Stomach (tissue), 9 donors: ENCODE measurements around the gene GNAI1. TPM values are rescaled to one million over a fixed set of nuclear protein-coding genes. Genes with fewer than 3 reads are reported as not detected.

Experiments used
- DNase-seq, 2 donors: peaks; one replicate each; pipeline versions ENCODE4 v3.0.0 to v3.0.0-alpha.2; 2013 to 2019
- H3K27ac ChIP-seq, 5 donors: fragments of 200-600 bp in 4 of 5; sonication (generic) in 4 of 5; one replicate each; pipeline ENCODE4 v1.5.1; 2013 to 2019; ENCODE audit warnings: mild to moderate bottlenecking in 1 of 5, moderate library complexity in 1 of 5
- H3K27me3 ChIP-seq, 3 donors: fragments of 200-600 bp; sonication (generic); one replicate each; pipeline ENCODE4 v1.5.1; 2017 to 2019; ENCODE audit warnings: mixed run types in 1 of 3
- H3K36me3 ChIP-seq, 4 donors: fragments of 200-600 bp; sonication (generic); 1 replicate in 3 of 4; 2 replicates in 1 of 4; pipeline ENCODE4 v1.5.1; 2016 to 2019
- H3K4me1 ChIP-seq, 4 donors: fragments of 200-600 bp; sonication (generic); one replicate each; pipeline ENCODE4 v1.5.1; 2016 to 2019
- H3K4me3 ChIP-seq, 4 donors: fragments of 200-600 bp; sonication (generic) in 3 of 4; one replicate each; pipeline ENCODE4 v1.5.1; 2016 to 2019; ENCODE audit warnings: mild to moderate bottlenecking in 1 of 4
- H3K9me3 ChIP-seq, 4 donors: fragments of 200-600 bp; sonication (generic); one replicate each; pipeline ENCODE4 v1.5.1; 2016 to 2019
- EP300 ChIP-seq: sonication (generic); formaldehyde crosslinking; IDR thresholded peaks from one replicate; pipeline ENCODE4 v1.6.1; 2017; ENCODE audit warnings: antibody characterized with exemption
- POLR2A ChIP-seq, 4 donors: fragments of 450-650 bp; IDR thresholded peaks; one replicate each; pipeline ENCODE4 v1.6.1; 2016; ENCODE audit warnings: antibody characterized with exemption in 4 of 4, control low read depth in 2 of 4, mild to moderate bottlenecking in 1 of 4, moderate library complexity in 1 of 4
- POLR2AphosphoS5 ChIP-seq, 3 donors: sonication (generic); formaldehyde crosslinking; IDR thresholded peaks; one replicate each; pipeline ENCODE4 v1.6.1; 2016; ENCODE audit warnings: antibody characterized with exemption in 3 of 3
- whole genome bisulfite sequencing, 5 donors: extraction: QIAGEN DNeasy Blood & Tissue Kit in 3 of 5; methylation state at CpG; one replicate each; pipeline versions ENCODE4 v1.1.5 to v1.1.7; 2013 to 2018; 5-methylcytosine and 5-hydroxymethylcytosine counted together
- intact Hi-C: fragments of 100-400 bp; cut with DNase I; formaldehyde crosslinking; loops from one replicate; pipeline ENCODE4 v1.15.1; 2023; ENCODE audit warnings: low total_unique reads
- polyA plus RNA-seq, 3 donors: library from polyadenylated mRNA; stranded (reverse); fragments of 200-250 nt; gene quantifications; one replicate each; pipeline ENCODE4 v1.2.3, GENCODE V29; 2013
- total RNA-seq, 5 donors: library from RNA; depleted of rRNA; stranded (reverse); fragments of >200 nt; gene quantifications; one replicate each; pipeline versions ENCODE4 v1.1.0 to v1.2.3, GENCODE V29; 2014 to 2016
- TF ChIP-seq, protein P1 (sequence below), 7 experiments: fragments of 450-650 bp in 4 of 7; fragments of 200-600 bp in 3 of 7; sonication (generic) in 3 of 7; IDR thresholded peaks; one replicate each; pipeline ENCODE4 v1.5.1; 2016 to 2019; ENCODE audit warnings: antibody characterized with exemption in 7 of 7, control low read depth in 2 of 7, mild to moderate bottlenecking in 1 of 7
- donor health status: healthy with polysubstance abuse.
- donor health status: Bipolar disorder and iron deficiency.
- donor health status: healthy.

GNAI1 gene
- total and polyA plus RNA-seq, 8 donors: 2.6 to 62.4 (median 27.5) TPM

DNA sequence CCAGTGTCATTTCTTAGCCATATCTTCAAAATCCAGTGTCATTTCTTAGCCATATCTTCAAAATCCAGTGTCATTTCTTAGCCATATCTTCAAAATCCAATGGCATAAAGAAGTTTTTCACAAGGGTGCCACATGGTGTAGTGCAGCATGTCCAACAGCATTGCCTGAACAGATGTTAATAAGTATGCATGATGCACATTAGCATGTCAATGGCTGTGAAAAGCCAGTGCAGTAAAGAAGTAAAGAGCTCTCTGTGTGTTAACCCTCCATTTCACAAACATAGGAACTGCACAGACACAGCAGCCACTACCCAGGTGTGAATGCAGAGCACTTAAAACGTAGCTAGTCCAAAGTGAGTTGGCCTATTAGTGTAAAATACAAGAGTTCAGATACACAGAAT is 89.8 kb downstream of the GNAI1 start:
- intact Hi-C loops: no loop called here
- no peaks in the 10 kb centered on the region for H3K27me3 ChIP-seq
- no peak for TF ChIP-seq POLR2A (IDR thresholded peaks at IDR 0.05)
- TF ChIP-seq, protein P1, sequence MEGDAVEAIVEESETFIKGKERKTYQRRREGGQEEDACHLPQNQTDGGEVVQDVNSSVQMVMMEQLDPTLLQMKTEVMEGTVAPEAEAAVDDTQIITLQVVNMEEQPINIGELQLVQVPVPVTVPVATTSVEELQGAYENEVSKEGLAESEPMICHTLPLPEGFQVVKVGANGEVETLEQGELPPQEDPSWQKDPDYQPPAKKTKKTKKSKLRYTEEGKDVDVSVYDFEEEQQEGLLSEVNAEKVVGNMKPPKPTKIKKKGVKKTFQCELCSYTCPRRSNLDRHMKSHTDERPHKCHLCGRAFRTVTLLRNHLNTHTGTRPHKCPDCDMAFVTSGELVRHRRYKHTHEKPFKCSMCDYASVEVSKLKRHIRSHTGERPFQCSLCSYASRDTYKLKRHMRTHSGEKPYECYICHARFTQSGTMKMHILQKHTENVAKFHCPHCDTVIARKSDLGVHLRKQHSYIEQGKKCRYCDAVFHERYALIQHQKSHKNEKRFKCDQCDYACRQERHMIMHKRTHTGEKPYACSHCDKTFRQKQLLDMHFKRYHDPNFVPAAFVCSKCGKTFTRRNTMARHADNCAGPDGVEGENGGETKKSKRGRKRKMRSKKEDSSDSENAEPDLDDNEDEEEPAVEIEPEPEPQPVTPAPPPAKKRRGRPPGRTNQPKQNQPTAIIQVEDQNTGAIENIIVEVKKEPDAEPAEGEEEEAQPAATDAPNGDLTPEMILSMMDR (IDR thresholded peaks at IDR 0.05): no peak

DNA sequence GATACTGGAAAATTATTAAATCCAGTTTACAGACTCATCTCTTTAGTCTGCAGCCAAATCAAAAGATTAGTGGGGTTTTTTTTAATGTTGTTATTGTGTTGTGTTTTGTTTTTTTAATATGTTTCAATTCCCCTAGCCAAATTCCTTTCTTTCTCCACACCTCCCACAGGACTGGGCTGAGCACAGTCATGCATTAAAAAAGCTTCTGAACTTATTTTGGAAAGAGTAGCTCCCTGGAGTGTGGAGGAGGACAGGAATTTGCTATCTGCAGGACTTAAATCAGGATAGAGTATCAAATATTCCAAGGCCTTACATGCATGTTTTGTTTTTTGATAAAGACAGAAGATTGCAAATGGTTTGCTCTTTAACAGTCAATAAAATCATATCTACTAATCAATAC is 90.7 kb downstream of the GNAI1 start:
- intact Hi-C loops: no loop called here
- H3K4me3 ChIP-seq: no peak overlapping the region

More for the DNA sequence above, 89.8 kb downstream of the GNAI1 start:
- Histone ChIP-seq H3K27ac (no peak overlapping the region), H3K4me3 (no peak overlapping the region), H3K36me3 (peaks cover 0 to 13% (median 0%) of the 10 kb centered on the region in 4 donors), H3K4me1 (peaks cover 0 to 8% (median 4%) of the 10 kb centered on the region in 4 donors), H3K9me3 (no peaks in the 10 kb centered on the region)
- 81 to 95% (median 93%) methylated on average over 1 of the region's 1 CpG for WGBS, 5 donors
- no peak for DNase-seq

DNA sequence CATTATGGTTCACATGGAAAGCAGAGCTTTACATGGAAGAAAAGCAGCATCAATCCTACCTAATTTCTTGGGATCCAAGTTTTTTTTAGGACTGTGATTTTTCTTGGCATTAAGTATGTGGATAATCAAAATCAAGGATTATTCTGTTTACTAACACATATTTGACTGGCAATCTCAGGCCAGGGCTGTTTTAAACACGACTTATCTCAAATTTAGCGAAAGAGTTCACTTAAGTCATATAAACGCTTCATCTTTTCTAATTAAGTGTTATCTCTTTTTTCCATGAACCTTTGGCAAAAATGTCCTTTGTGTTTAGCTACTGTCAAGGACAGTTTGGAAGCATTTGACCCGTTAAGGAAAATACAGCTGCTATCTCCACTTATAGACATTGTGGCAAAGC is 92.0 kb downstream of the GNAI1 start:
- intact Hi-C loops: no loop called here
- Histone ChIP-seq H3K9me3 (no peaks in the 10 kb centered on the region), H3K36me3 (no peaks in the 10 kb centered on the region), H3K27ac (no peak overlapping the region), H3K4me3 (no peak overlapping the region), H3K27me3 (no peaks in the 10 kb centered on the region), H3K4me1 (peaks cover 0 to 8% (median 0%) of the 10 kb centered on the region in 4 donors)
- DNase-seq: no peak
- 22 to 44% (median 37%) methylated on average over 4 of the region's 4 CpGs for WGBS, 5 donors
- TF ChIP-seq, protein P1 (IDR thresholded peaks at IDR 0.05): no peak
- no peak for TF ChIP-seq POLR2AphosphoS5 (IDR thresholded peaks at IDR 0.05)
- no peak for TF ChIP-seq EP300
- TF ChIP-seq POLR2A (IDR thresholded peaks at IDR 0.05): no peak

More for the DNA sequence above, 90.7 kb downstream of the GNAI1 start:
- H3K27ac ChIP-seq: no peak overlapping the region
- peak in 1 of 2 donors; percentile 38 for DNase-seq
- H3K9me3 ChIP-seq: no peaks in the 10 kb centered on the region
- peaks cover 0 to 8% (median 0%) of the 10 kb centered on the region in 4 donors for H3K4me1 ChIP-seq
- TF ChIP-seq POLR2AphosphoS5 (IDR thresholded peaks at IDR 0.05) (no peak), POLR2A (IDR thresholded peaks at IDR 0.05) (no peak), EP300 (no peak)
- TF ChIP-seq, protein P1 (IDR thresholded peaks at IDR 0.05): no peak
- H3K27me3 ChIP-seq: no peaks in the 10 kb centered on the region
- H3K36me3 ChIP-seq: peaks cover 0 to 4% (median 0%) of the 10 kb centered on the region in 4 donors

DNA sequence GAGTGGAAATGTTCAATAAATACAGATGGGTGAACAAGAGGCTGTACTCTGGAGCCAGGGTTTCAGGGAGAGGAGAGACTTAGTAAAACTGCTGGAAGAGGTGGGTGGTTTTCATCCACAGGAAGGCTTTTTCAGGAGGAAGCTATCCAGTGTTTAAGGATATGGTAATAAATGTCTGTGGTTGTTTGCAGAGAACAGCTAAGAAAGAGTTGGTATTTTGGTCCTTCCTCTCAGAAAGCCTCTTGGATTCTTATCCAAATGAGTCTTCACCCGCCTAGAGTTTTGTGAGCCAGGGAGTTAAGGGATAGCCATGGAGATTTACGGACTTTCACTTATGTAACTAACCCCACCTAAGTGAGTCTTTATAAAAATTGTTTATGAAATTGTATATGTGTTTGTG is 95.7 kb downstream of the GNAI1 start:
- WGBS, 5 donors: 69 to 93% (median 82%) methylated on average over 2 of the region's 2 CpGs
- no peak for DNase-seq
- intact Hi-C loops: no loop called here
- Histone ChIP-seq H3K9me3 (no peaks in the 10 kb centered on the region), H3K36me3 (no peaks in the 10 kb centered on the region), H3K4me3 (no peak overlapping the region), H3K27me3 (no peaks in the 10 kb centered on the region), H3K4me1 (peaks cover 0 to 4% (median 0%) of the 10 kb centered on the region in 4 donors), H3K27ac (no peak overlapping the region)
- TF ChIP-seq, protein P1 (IDR thresholded peaks at IDR 0.05): no peak
- TF ChIP-seq POLR2AphosphoS5 (IDR thresholded peaks at IDR 0.05) (no peak), POLR2A (IDR thresholded peaks at IDR 0.05) (no peak), EP300 (no peak)
